Epithelial cell of esophagus (primary cell): ENCODE data around the gene SPOPL.

Source experiments
- DNase-seq: peaks from one replicate; pipeline ENCODE4 v3.0.0; 2010; ENCODE audit warnings: low read depth
- H3K4me3 ChIP-seq: 2 replicates; pipeline ENCODE4 v1.5.1; 2011; ENCODE audit warnings: mild to moderate bottlenecking, low read length, control low read depth
- TF ChIP-seq, protein P1 (sequence below): IDR thresholded peaks from 2 replicates; pipeline ENCODE4 v1.5.1; 2011; ENCODE audit warnings: low read depth, mild to moderate bottlenecking, low read length, control low read depth, inconsistent platforms; ENCODE audit not compliant: insufficient read depth; ENCODE audit errors: missing control alignments

The SPOPL gene

DNA sequence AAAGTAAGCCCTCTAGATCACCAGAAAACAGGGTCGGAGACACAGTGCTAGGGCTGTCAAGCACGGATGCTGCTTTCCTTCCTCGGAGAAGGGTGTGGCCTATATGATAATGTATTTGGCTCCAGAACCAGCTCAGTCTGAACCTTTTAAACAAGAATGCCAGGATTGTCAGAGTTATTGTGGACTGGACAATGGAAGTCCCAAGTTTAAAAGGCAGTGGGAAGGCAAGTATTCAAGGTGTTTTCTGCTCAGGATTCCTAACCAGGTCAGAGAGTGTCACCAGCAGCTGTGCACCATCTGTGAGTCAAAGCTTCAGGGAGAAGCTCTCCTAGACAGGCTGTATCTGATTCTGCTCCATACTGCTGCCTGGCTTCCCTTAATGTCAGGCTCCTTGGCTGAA lies 94.8 kb downstream of the SPOPL start:
- DNase-seq = no peak
- no peak overlapping the region for H3K4me3 ChIP-seq
- TF ChIP-seq, protein P1, sequence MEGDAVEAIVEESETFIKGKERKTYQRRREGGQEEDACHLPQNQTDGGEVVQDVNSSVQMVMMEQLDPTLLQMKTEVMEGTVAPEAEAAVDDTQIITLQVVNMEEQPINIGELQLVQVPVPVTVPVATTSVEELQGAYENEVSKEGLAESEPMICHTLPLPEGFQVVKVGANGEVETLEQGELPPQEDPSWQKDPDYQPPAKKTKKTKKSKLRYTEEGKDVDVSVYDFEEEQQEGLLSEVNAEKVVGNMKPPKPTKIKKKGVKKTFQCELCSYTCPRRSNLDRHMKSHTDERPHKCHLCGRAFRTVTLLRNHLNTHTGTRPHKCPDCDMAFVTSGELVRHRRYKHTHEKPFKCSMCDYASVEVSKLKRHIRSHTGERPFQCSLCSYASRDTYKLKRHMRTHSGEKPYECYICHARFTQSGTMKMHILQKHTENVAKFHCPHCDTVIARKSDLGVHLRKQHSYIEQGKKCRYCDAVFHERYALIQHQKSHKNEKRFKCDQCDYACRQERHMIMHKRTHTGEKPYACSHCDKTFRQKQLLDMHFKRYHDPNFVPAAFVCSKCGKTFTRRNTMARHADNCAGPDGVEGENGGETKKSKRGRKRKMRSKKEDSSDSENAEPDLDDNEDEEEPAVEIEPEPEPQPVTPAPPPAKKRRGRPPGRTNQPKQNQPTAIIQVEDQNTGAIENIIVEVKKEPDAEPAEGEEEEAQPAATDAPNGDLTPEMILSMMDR = no peak

DNA sequence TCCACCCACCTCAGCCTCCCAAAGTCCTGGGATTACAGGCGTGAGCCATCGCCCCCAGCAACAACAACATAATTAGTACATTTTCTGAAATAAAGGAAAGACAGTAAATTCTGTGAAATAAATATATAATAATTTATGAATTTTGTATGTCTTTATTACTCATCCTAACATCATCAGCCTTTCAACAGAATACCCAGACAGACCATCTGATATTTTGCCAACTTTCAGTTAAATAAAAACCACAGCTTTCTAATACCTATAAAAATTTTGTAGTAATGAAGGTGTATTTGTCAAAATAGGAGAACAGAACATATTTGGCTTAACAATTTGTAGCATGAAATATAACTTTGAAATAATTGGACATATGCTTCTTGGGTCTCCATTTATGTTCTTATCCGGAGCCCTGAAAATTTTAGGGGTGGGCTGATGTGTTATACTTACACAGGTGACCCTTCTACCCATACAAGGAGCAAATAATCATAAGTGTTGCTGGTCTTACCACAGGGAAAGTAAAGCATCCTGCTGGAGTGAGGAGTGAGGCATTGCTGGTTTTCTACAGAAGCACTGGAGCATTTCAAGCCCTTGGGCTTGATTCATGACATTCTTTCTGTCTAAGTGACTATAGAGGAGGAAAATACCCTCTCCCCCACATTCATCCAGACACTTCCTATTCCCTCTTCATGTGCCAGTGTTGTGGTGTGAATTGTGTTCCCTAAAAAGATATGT lies 99.3 kb downstream of the SPOPL start:
- TF ChIP-seq, protein P1 = no peak
- H3K4me3 ChIP-seq = no peak overlapping the region
- DNase-seq = no peak

DNA sequence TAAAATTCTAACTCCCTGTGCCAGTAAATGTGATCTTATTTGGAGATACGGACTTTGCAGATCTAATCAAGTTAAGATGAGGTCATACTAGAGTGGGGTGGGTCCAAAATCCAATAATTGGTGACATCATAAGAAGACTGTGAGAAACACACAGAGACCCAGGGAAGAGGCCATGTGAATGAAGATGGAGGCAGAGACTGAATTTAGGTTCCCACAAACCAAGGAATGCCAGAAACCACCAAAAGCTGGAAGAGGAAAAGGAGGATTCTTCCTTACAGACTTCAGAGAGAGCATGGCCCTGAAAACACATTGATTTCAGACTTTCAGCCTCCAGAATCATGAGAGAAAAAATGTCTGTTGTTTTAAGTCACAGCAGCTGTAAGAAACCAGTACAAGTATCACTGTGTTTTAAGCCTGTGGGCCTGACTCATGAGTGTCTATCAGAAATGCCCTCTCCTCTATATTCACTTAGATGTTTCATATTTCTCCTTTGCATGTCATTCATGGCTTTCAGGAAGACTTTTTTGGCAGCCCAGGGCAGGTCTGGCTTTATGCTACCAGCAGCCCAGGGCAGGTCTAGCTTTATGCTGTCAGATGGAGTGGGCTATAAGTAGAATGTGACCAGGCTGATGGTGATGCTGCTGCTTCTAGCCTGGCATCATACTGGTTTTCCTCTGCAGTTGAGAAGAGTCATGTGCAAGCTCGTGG lies 100.0 kb downstream of the SPOPL start:
- TF ChIP-seq, protein P1 = no peak
- H3K4me3 ChIP-seq = no peak overlapping the region
- no peak for DNase-seq

DNA sequence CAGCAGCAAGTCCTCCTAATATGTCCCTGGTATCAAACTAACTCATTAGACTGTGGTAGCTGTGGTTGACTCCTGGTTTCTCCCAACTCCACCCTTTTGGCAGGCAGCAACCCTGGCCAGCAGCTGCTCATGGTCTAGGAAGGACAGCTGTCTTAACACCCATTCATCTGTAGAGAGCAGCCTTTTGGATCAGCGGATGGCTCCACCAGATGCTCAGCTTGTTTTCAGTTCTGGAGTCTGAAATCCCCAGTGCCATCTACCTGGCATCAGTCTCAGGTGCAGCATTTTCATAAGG lies 100.5 kb downstream of the SPOPL start:
- no peak for DNase-seq
- TF ChIP-seq, protein P1 = no peak
- H3K4me3 ChIP-seq = no peak overlapping the region

DNA sequence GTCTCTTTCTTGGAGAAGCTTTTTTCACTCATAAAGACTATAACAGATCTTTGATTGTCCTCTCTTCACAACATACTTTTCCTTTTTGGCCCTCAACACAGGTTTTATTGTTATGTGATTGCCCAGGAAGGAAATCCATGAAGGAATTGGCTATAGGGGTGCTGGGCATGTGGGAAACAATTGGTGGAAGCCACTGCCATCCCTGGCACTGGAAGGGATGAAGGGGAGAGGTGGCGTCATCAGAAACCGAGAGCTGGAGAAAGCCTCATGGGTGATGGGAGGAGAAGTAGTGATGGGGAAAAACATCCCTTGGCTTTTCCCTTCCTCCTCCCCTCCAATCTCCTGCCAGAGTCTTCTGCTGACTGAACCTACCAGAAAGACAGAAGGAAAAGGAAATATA lies 106.2 kb downstream of the SPOPL start:
- DNase-seq = no peak
- H3K4me3 ChIP-seq = no peak overlapping the region
- TF ChIP-seq, protein P1 = no peak

DNA sequence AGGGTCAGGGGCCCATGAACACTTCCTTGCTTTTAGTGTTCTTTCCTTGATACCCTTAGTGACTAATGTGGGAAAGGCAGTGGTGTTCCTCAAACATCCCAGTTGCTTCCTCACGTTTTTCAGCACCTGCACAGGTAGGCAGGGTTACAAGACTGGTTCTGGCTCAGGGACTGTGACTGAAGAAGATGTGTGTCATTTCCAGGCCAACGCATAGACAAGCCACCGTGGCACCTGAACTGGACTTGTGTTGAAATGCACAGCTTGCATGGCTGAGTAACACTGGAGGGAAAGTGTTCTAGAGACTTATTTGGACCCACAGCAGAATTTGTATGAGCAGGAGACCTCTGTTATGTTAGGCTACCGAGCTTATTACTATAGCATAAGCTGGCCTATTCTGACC lies 107.9 kb downstream of the SPOPL start:
- TF ChIP-seq, protein P1 = no peak
- DNase-seq = peak; percentile 44
- H3K4me3 ChIP-seq = no peak overlapping the region
